ENCODE results near the gene TSPOAP1.
"Not testable (repeated sequence)": the region's sequence is repeated elsewhere in the genome, so short reads cannot be mapped to it uniquely, and the experiment has no call there.

Gene TSPOAP1

GRCh38 chr17:58341861-58342475 is 13.4 kb upstream of the TSPOAP1 start:
- no peak for TF ChIP-seq CTCF (IDR thresholded peaks at IDR 0.05; ENCODE audit: low read depth, low read length)
- no peak overlapping the region for H3K4me3 ChIP-seq (ENCODE audit: low read depth, low read length)

DNA sequence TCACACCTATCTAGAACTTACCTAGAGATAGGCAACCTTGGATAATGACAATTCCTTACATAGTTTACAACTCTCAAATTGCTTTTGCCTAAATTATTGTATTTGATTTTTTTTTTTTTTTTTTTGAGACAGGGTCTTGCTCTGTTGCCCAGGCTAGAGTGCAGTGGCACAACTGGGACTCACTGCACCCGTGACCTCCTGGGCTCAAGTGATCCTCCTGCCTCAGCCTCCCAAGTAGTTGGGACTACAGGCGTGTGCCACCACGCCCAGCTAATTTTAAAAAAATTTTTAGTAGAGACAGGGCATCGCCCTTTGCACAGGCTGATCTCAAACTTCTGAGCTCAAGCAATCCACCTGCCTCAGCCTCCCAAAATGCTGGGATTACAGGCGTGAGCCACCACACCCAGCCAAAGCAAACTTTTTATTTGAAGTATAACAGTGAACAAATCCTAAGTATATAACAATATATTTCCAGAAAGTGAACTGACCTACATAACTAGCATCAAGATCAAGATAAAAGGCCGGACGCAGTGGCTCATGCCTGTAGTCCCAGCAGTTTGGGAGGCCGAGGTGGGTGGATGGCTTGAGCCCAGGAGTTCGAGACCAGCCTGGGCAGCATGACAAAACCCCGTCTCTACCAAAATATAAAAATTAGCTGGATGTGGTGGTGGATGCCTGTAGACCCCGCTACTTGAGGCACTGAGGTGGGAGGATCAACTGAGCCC is 12.7 kb upstream of the TSPOAP1 start:
- not testable (repeated sequence) for H3K4me3 ChIP-seq (ENCODE audit: low read depth, low read length)

GRCh38 chr17:58340405-58340876 is 11.8 kb upstream of the TSPOAP1 start:
- no peak for TF ChIP-seq CTCF (IDR thresholded peaks at IDR 0.05; ENCODE audit: low read depth, low read length)
- H3K4me3 ChIP-seq (ENCODE audit: low read depth, low read length) = no peak overlapping the region

- H3K4me3 ChIP-seq (ENCODE audit: low read depth, low read length) = peak overlapping the region; percentile 59
- TF ChIP-seq CTCF (IDR thresholded peaks at IDR 0.05; ENCODE audit: low read depth, low read length) = no peak
These were observed 11.3 kb upstream of the TSPOAP1 start for GRCh38 chr17:58339755-58340404.

DNA sequence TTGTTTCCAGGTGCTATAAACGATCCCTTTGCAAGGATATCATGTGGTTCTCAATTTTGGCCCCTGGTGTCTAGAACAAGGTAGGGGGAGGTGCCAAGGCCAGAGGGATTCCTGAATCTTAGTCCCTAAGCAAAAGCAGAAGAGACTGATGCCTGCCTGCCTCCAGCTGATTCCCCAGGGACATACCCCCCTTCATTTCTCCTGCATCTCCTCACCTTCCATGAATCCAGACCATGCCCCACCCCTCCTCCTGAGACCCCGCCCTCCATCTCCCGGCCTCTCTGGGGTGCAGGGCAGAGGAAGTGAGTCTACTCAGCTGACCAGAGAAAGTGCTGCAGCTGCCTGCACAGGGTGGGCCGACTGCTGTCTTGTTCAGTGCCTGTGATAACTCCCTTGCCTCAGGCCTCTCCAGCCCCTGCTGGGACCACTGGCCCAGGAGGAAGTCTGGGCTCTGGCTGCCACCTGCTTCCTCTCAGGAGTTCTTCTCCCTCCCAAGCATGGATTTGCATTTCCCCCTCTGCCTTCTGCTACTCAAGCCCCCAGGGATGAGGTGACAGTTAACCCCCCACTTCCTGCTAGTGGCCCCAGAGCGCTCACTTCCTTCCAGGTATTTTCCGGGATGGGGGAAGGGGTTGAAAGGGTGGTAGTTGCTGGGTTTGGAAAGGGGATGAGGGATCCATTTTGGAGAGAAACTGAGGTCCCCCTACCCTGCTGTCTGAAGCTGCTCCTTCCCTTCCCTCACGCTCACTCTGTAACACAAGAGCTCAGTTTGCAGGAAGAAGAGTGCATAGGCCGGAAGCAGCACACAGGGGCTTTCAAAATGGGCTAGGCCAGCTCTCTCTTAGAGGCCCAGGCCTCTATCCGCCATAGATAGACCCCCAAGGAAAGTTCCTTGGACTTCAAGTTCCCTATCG is 10.5 kb upstream of the TSPOAP1 start:
- peak overlapping the region; percentile 59 for H3K4me3 ChIP-seq (ENCODE audit: low read depth, low read length)
- no peak for TF ChIP-seq CTCF (IDR thresholded peaks at IDR 0.05; ENCODE audit: low read depth, low read length)

GRCh38 chr17:58338454-58338840 is 9.9 kb upstream of the TSPOAP1 start:
- H3K4me3 ChIP-seq (ENCODE audit: low read depth, low read length) = no peak overlapping the region
- TF ChIP-seq CTCF (IDR thresholded peaks at IDR 0.05; ENCODE audit: low read depth, low read length) = no peak

Measured in WI38 (cell line).